Measurements from ENCODE around the gene ITM2C. TPM values are rescaled to one million over a fixed set of nuclear protein-coding genes. Genes with fewer than 3 reads are reported as not detected.
A peak's percentile ranks its signal among the peaks of the same experiment; 100 is the strongest.

Gene ITM2C
- total RNA-seq, 3 donors from 2014 or later = 1,048 to 2,192 (median 2,113) TPM

- intact Hi-C loops (cut with DNase I, micrococcal nuclease) = no loop called here
- TF ChIP-seq CTCF (IDR thresholded peaks at IDR 0.05) = no peak
- DNase-seq (peak in 2 of 3 donors; percentile 7 to 34), ATAC-seq (no peak)
- Histone ChIP-seq H3K36me3 (ENCODE audit: low read depth) (no peaks in the 10 kb centered on the region), H3K4me1 (ENCODE audit: low read depth) (peaks cover 87% of the 10 kb centered on the region), H3K4me3 (no peak overlapping the region), H3K9me3 (no peaks in the 10 kb centered on the region)
Observed at GRCh38 chr2:230875347-230876315, 10.9 kb downstream of the ITM2C start.

GRCh38 chr2:230877116-230877758 lies 12.5 kb downstream of the ITM2C start:
- no peaks in the 10 kb centered on the region for H3K36me3 ChIP-seq (ENCODE audit: low read depth)
- DNase-seq (peak; percentile 64 to 73 (median 67)), ATAC-seq (peak; percentile 62)
- intact Hi-C loops (cut with DNase I, micrococcal nuclease) = no loop called here
- H3K4me1 ChIP-seq (ENCODE audit: low read depth) = peaks cover 79% of the 10 kb centered on the region
- H3K9me3 ChIP-seq = no peaks in the 10 kb centered on the region
- H3K4me3 ChIP-seq = no peak overlapping the region
- TF ChIP-seq CTCF (IDR thresholded peaks at IDR 0.05) = no peak

GRCh38 chr2:230877759-230878598 lies 13.2 kb downstream of the ITM2C start:
- DNase-seq (peak; percentile 44 to 64 (median 64)), ATAC-seq (peak; percentile 2)
- no peaks in the 10 kb centered on the region for H3K9me3 ChIP-seq
- TF ChIP-seq CTCF (IDR thresholded peaks at IDR 0.05) = no peak
- intact Hi-C loops (cut with DNase I, micrococcal nuclease) = no loop called here
- H3K4me1 ChIP-seq (ENCODE audit: low read depth) = peaks cover 71% of the 10 kb centered on the region
- no peak overlapping the region for H3K4me3 ChIP-seq
- no peaks in the 10 kb centered on the region for H3K36me3 ChIP-seq (ENCODE audit: low read depth)

- peaks cover 64% of the 10 kb centered on the region for H3K4me1 ChIP-seq (ENCODE audit: low read depth)
- H3K4me3 ChIP-seq = no peak overlapping the region
- no peaks in the 10 kb centered on the region for H3K36me3 ChIP-seq (ENCODE audit: low read depth)
- peak; percentile 40 to 60 (median 57) for DNase-seq
- no peaks in the 10 kb centered on the region for H3K9me3 ChIP-seq
- TF ChIP-seq CTCF (IDR thresholded peaks at IDR 0.05) = no peak
- ATAC-seq = peak; percentile 2
- intact Hi-C loops (cut with DNase I, micrococcal nuclease) = no loop called here
Observed at GRCh38 chr2:230878599-230879188, 14.0 kb downstream of the ITM2C start.

Data from mucosa of descending colon (tissue), 3 donors.